WERI-Rb-1 (cell line): Measurements from ENCODE around the gene LAPTM5.

Experiments
- DNase-seq: peaks from one replicate; pipeline ENCODE4 v3.0.0-alpha.2; 2020
- H3K27ac ChIP-seq: fragments of 250-450 bp; sonication (Bioruptor Pico); 2 replicates; pipeline ENCODE4 v1.5.1; 2020; ENCODE audit warnings: mild to moderate bottlenecking, moderate library complexity
- H3K27me3 ChIP-seq: fragments of 250-450 bp; sonication (Bioruptor Pico); 2 replicates; pipeline ENCODE4 v1.5.1; 2021; ENCODE audit warnings: mild to moderate bottlenecking, low read depth, moderate library complexity; ENCODE audit not compliant: insufficient read depth, severe bottlenecking
- H3K36me3 ChIP-seq: fragments of 250-450 bp; sonication (Bioruptor Pico); 2 replicates; pipeline ENCODE4 v1.5.1; 2020; ENCODE audit warnings: mild to moderate bottlenecking, moderate library complexity
- H3K4me3 ChIP-seq: 2 replicates; pipeline ENCODE4 v1.5.1; 2011; ENCODE audit warnings: low read depth, mild to moderate bottlenecking, control low read depth, low read length
- H3K9me3 ChIP-seq: fragments of 250-450 bp; sonication (Bioruptor Pico); 2 replicates; pipeline ENCODE4 v1.5.1; 2021; ENCODE audit warnings: mild to moderate bottlenecking, moderate library complexity; ENCODE audit not compliant: severe bottlenecking
- TF ChIP-seq, protein P1 (sequence below): IDR thresholded peaks from 2 replicates; pipeline ENCODE4 v1.5.1; 2011; ENCODE audit warnings: low read depth, mild to moderate bottlenecking, control low read depth, inconsistent platforms, low read length

The LAPTM5 gene

DNA sequence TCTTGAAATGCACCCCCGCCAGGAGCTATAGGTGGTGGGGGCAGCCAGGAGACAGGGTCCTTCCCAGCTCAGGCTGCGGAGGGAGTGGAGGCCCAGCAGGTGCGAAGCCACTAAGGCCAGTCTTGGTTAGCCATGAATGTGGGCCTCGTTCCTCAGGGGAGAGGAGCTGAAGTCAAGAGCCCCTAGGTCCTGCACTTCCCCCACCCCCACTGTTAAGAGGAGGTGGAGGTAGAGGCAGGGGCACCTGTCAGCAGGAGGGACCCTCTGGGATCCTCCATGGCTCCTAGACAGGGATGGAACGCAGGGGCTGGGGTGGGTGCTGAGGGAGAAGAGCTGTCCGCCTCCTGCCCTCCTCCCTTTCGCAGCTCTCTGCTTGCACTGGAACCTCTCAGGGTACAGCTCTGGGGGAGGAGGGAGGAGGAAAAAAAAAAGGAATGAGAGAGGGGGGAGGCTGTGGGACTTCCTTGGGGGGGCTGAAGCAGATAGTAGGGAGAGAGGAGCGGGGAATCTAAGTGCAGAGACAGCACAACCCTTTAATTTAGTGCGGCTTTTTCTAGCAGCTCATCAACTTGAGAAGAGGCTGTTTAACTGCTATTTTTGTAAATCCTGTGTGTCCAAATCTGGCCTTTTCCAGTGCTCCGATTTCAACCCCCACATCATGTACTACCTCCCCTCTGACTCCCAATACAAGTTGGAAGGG, 71.2 kb downstream of the LAPTM5 start:
- no peaks in the 10 kb centered on the region for H3K9me3 ChIP-seq
- no peak for DNase-seq
- no peaks in the 10 kb centered on the region for H3K36me3 ChIP-seq
- H3K4me3 ChIP-seq: no peak overlapping the region
- H3K27ac ChIP-seq: peak overlapping the region; percentile 43; the same call in 1 of the 2 replicates
- TF ChIP-seq, protein P1, sequence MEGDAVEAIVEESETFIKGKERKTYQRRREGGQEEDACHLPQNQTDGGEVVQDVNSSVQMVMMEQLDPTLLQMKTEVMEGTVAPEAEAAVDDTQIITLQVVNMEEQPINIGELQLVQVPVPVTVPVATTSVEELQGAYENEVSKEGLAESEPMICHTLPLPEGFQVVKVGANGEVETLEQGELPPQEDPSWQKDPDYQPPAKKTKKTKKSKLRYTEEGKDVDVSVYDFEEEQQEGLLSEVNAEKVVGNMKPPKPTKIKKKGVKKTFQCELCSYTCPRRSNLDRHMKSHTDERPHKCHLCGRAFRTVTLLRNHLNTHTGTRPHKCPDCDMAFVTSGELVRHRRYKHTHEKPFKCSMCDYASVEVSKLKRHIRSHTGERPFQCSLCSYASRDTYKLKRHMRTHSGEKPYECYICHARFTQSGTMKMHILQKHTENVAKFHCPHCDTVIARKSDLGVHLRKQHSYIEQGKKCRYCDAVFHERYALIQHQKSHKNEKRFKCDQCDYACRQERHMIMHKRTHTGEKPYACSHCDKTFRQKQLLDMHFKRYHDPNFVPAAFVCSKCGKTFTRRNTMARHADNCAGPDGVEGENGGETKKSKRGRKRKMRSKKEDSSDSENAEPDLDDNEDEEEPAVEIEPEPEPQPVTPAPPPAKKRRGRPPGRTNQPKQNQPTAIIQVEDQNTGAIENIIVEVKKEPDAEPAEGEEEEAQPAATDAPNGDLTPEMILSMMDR: no peak
- no peaks in the 10 kb centered on the region for H3K27me3 ChIP-seq

DNA sequence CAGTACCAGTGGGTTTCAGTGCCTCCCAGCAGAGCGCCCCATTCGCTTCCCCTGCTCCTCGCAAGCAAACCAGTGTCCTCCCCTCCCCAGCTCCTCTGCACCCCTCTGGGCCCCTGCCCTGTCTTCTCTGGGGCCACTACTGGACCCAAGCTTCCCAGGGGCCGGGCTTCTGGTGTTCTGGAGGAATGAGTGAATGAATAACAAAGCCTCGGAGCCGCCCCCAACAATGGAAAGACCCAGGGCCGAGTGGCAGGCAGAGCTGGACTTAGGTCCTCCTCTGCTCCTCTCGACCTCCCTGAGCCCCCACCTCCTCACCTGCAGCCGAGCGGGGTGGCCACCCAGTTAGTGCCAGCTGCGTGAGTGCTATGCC, 71.8 kb downstream of the LAPTM5 start:
- Histone ChIP-seq H3K27me3 (no peaks in the 10 kb centered on the region), H3K4me3 (no peak overlapping the region), H3K36me3 (no peaks in the 10 kb centered on the region), H3K9me3 (no peaks in the 10 kb centered on the region), H3K27ac (peak overlapping the region; percentile 43; the same call in 1 of the 2 replicates)
- TF ChIP-seq, protein P1: no peak
- DNase-seq: no peak

DNA sequence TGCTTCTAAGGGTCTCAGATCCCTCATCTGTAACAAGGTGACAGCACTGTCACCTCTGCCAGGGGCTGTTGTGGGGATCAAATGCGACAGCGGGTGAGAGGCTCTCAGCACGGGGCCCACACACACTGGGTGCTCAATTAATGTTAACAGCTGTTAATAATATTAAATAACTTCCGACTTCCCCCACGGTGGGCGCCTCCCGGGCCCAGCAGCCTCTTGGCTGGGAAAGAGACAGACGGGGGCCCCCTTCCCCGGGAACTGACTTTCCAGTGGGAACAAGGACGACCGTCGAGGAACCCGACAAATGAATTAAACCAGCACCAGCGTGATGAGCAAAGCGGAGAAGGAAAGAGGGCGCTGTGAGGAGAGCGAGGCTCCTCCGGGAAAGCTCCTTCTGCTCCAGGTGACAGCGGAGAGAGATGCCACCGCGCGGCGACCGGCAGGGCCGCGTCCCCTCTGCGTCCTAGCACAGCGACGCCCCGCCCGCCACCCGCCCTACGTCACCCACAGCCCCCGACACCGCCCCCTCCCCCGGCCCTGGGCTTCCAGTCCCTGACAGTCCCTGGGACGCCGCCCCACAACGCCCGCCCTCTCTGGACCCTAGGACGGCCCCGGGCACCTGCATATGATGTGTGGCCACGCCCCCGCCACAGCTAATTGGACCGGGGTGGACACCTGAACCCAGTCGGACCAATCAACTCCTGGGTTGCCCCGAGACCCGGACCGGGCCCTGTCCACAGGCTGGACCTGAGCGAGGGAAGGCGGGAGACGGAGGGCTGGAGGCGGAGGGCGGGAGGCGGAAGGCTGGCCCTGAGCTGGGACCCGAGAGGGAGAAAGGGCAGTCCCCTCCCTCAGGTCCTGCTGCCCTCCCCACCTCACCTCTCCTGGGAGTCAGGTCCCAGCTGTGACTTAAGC, 72.4 kb downstream of the LAPTM5 start:
- Histone ChIP-seq H3K4me3 (peak overlapping the region; percentile 13), H3K27ac (peak overlapping the region; percentile 43; the same call in 1 of the 2 replicates), H3K9me3 (no peaks in the 10 kb centered on the region), H3K36me3 (no peaks in the 10 kb centered on the region), H3K27me3 (no peaks in the 10 kb centered on the region)
- peak; percentile 97 for DNase-seq
- TF ChIP-seq, protein P1: peak; percentile 65

DNA sequence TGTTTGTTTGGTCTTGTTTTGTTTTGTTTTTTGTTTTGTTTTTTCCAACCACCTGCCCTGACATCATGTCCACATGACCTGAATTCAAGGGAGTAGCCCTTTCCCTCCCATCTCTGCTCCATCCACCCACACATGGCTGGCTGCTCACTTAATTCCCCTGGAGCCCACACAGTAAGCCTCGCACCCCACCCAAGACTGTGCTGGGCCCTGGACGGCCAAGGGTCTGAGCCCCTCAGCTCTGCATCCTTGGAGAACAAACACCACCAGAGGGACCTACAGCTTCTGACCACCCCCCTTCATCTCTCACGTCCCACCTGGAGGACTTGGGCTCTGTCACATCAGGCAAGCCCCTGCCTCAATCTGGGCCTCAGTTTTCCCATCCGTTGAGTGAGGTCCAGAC, 73.3 kb downstream of the LAPTM5 start:
- peak; percentile 2 for DNase-seq

DNA sequence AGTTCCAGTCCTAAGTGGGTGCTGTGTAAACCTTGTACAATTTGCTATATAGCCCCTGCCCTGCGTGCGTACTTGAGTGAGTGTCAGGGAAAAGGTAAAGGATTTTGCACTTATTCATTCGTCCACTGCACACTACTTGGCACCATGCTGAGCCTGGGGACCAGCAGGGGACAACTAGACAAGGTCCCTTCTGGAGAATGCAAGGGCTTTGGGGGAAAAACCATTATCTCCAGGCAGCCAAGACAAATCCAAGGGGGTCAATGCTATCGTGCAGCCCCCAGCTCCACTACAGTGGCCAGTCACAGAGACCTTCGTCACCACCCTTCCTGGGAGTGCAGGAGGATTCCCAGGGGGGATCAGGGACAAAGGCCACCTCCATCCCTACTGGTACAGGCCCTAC, 73.9 kb downstream of the LAPTM5 start:
- H3K27ac ChIP-seq: no peak overlapping the region
- TF ChIP-seq, protein P1: no peak
- no peak overlapping the region for H3K4me3 ChIP-seq
- H3K9me3 ChIP-seq: peaks cover 3% of the 10 kb centered on the region
- no peaks in the 10 kb centered on the region for H3K36me3 ChIP-seq
- H3K27me3 ChIP-seq: no peaks in the 10 kb centered on the region
- peak; percentile 4 for DNase-seq

More for the DNA sequence above, 73.3 kb downstream of the LAPTM5 start:
- Histone ChIP-seq H3K27me3 (no peaks in the 10 kb centered on the region), H3K4me3 (no peak overlapping the region), H3K9me3 (peaks cover 3% of the 10 kb centered on the region), H3K36me3 (no peaks in the 10 kb centered on the region), H3K27ac (no peak overlapping the region)
- TF ChIP-seq, protein P1: no peak
